HG03135 (cell line): Measurements from ENCODE around the gene WDR70.
"Not testable (repeated sequence)": the region's sequence is repeated elsewhere in the genome, so short reads cannot be mapped to it uniquely, and the experiment has no call there.

Experiments
- ATAC-seq: cut with Tn5 transposase; IDR thresholded peaks from one replicate; pipeline ENCODE4 v1.9.1; 2021; ENCODE audit warnings: mild to moderate bottlenecking, moderate library complexity; ENCODE audit not compliant: unreplicated experiment

WDR70 gene

DNA sequence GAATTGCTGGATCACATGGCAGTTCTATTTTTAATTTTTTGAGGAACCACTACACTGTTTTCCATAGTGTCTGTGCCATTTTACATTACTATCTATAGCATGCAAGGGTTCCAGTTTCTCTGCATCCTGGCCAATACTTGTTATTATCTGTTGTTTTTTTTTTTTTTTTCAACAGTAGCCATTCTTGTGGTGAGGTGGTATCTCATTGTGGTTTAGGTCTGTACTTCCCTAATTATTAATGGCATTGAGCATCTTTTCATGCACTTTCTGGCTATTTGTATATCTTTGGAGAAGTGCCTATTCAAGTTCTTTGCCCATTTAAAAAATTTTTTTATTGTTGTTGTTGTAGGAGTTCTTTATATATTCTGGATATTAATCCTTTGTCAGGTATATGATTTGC, 363.0 kb downstream of the WDR70 start:
- ATAC-seq = no peak

DNA sequence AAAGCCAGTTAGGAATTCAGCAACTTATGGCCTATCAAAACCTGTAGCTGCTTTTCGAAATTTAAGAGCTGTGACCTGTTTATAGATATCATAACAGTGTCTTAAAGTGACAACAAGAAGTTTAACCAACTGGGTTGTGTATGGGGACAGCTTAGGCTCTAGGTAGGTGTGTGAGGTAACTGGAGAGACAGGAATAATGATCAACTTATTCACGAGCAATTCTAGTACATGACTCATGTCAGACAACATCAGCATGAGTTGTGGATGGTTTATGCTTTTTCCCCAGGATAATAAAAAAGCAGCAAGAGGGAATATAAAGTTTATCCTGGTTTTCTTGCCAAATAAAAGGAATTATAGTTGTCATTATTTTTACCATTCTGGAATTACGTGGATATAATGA, 372.1 kb downstream of the WDR70 start:
- no peak for ATAC-seq

DNA sequence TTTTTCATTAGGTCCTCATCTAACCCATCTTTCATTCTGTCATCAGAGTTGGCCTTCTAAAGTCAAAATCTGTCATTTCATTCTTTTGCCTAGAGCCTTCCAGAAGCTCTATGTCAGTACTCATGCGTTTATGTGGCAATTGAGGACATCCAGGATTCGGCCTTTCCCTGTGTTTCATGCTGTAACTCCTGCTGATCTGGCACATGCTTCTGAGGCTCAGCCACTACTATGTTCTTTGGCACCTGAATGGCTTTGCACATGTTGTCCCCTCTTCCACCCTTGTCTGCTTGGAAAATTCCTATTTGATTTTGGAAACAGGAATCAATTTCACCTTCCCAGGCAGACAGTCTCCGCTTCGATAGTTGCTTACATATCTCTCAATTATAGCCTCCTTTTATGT, 375.9 kb downstream of the WDR70 start:
- no peak for ATAC-seq

DNA sequence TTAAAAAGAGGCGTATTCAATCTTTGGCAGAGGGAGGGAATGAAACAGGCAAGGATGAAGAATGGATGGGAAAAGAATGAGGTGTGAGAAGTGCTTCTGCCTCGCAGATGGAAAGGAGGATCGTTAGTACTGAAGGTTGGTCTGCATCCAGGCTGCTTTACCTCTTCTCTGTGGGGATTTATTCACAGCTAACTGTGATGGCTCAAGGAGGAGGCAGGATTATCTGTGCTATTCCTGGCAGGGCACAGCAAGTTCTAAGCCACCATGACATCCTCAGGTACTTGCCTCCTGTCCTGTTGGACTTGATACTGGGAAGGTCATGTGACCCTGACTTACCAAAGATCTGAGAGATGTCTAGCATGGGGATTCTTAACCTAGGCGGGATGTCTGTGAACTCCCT, 376.5 kb downstream of the WDR70 start:
- no peak for ATAC-seq

DNA sequence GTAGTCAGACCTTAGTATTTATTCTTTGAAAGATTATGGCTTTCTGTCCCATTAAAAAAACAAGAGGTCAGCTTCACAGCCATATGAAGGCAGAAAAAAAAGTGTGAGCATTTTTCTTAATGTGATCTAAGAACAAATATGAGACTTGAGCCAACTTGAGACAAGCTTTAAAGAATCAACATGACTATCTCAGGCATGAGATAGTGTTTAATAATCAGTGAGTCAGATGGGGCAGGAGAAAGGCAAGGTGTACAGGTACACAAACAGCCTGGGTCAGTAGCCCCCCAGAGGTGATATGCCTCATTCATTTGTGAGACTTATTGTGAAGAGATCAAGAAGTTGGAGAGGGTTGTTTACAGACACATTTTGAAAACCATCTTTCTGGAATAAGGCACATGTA, 377.1 kb downstream of the WDR70 start:
- ATAC-seq = no peak

DNA sequence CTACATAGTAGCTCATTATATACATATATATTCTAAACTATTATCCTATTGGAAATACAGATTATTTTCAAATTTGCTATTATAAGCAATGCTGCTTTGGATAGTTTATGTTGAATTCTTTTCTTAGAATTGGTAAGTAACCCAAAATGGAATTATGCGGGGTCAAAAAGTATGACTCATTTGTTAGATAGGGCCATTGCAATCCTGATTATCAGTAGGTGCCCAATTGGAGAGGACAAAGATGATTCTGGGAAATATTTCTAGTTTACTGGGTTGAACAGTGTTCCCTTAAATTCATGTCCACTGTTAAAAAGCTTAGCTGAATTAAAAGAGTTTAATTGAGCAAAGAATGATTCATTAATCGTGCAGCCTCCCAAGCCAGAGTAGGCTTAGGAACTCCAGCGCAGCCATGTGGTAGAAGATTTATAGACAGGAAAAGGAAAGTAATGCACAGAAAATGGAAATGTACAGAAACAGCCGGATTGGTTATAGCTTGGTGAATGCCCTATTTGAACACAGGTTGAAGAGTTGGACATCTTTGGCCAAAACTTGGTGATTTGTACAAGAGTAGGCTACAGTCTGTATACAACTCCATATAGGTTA, 379.0 kb downstream of the WDR70 start:
- no peak for ATAC-seq

DNA sequence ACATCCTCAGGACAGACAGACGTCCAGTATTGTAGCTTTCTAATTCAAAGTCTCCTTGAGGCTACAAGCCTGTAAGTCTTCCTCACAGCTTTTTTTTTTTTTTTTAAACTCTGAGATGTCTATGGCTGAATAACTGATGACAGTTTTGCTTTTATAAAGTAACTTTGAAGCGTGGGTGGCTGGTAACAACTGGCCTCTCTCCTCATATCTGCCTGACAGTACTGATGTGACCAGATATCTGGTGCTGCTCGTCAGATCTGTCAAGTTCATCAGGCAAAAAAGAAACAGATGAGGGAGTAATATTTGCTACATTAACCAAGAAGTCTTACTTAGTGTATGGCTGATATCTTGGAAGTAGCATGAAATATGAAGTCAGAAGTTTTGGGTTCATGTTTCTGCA, 388.1 kb downstream of the WDR70 start:
- no peak for ATAC-seq

DNA sequence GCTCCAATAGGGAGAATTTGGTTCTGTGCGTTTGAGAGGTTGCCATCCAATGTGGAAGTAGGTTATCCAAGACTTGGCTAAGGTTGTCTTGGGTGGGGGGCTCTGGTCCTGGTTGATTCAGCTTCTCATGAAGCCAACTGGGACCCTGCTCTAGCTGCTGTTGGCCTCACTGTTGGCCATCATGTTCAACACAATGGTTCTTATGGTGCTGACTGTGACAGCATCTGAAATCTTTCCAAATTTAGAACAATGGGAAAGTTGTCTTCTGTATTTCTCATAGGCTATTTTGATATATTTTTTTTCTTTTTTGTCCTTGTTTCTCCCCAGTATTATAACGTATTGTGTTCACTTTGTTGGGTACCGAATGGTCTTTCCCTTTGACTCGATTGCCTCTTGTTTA, 388.8 kb downstream of the WDR70 start:
- no peak for ATAC-seq

DNA sequence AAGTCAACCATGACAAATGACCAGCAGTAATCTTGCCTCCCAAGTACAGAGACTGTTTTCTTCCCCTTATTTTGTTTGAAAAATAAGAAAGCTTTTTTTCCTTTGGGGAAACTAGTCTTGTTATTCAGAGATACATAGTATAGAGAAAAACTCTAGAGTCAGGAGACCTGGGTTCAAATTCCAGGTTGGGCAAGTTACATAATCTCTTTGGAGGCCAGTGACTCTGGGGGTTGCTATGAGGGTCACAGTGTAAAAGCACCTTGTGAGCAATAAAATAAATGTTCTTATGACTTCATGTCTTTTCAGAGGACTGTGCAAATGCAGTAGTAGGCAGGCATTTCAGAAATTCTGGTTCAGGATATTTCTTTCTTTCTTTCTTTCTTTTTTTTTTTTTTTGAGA, 389.3 kb downstream of the WDR70 start:
- no peak for ATAC-seq

DNA sequence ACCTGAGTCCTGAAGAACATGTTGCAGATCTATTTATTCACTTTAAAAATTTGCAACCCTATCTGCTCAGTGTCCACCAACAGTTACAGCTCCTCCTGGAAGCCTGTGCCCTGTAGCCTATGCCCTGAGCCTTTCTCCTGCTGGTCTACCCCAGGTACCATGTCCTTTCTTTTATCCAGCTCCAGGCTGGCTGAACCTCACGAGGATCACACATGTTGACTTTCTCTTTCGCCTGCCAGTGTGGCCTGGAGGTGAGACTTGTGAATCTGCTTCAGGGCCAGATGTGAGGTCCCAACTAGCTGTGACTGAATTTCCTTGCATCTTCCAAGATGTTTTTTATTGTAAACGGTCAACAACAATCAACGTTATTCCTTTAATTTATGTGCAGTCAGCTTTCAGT, 390.0 kb downstream of the WDR70 start:
- no peak for ATAC-seq

DNA sequence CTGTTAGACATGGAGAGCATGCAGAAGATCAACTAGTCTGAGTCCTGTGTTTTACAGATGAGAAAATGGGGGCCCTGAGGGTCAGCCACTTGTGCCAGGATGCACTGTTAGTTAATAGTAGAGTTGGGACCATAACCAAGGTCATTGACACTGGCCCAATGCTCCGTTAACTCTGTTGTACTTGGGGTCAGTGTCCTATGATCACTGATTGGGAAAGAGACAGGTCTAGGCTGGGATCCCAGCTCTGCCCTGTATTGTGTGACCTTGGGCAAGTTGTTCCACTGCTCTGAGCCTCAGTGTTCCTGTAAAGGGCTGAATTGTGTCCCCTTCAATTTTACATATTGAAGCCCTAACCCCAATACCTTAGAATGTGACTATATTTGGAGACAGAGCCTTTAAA, 390.7 kb downstream of the WDR70 start:
- no peak for ATAC-seq

DNA sequence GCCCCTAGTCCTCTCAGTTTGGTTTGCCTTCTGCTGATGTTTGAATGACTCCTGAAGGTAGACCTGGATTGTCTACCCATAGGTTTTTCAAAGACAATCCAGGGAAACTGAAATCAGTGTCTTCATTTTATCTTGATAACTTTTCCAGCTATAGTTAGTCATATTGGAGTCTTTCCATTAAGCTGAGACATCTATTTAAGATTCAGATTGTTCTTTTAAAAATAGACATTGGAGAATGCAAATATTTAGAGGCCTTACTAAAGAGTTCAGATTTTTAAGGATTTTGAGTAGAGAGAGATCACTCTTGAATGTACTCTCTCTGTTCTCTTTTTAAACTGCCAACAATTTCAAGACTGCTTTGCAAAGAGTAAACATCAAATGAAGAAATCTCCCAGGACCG, 391.7 kb downstream of the WDR70 start:
- ATAC-seq = no peak

DNA sequence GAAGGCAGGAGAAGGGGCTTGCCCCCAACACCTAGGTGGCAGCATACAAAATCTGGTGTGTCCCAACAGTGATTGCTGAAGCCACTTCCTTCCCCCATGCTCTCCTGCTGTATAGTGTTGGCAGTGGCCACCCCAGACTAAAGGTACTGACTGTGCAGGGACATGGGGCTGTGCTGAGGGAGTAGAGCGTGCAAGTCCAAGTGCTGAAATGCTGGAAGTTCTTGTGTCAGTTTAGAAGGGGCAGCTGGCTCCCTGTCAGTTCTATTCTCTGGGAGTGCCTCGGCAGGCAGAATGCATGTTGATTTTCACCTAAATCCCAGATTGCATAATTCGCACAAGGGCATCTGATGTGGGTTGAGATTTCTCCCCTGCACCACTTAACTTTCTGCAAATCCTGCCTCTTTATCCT, 392.1 kb downstream of the WDR70 start:
- no peak for ATAC-seq

DNA sequence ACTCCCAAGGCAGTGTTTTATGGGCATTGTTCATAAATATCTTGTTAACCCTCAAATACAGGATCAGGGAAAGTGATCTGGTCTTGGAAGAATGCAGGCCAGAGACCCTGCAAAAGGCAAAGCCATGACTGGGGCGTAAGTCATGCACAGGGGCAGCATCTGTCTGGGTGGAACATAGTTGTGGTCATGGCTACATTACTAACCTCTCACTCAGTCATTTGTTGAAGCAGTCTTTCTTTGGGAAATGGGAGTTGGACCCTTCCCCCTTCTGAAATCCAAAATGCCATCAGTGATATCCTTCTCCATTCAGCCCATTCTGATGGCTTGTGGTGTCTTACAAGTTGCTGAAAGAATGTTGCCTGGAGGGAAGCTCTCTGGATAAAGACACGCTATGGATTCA, 392.6 kb downstream of the WDR70 start:
- ATAC-seq = no peak

DNA sequence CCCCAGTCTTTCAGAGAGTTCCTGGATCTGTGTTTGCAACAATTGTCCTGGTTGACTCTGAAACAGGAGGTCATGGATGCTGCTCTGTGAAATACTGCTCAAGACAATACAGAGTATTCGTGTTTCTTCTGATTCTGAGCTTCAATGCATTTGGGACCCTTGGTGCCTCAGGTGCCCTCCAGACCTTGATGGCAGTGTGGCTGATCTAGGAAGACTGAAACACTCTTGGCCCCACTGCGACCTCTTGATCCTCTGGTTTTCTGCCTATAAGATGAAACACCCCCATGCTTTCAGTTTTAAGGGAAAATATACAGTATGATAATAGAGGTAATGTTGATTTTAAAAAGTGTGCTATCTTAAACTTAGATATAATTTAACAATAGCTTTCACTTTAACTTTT, 393.1 kb downstream of the WDR70 start:
- ATAC-seq = no peak

DNA sequence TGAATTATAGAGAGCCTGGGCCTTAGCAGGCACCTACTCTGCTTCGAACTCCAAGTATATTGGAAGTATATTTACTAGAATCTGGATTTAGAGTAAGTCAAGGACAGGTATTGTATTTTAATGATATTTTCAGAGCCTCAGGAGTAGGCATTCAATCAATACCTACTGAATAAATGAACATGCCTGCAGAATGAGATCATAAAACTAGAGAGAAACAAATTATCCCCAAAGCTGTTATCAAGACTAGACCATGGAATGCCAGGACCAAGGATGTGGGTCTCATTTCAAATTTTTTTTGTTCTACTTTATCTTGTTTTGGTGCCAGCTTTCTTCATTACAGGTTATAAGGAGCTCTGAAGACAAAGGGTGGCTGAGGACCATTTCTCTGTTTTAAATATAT, 394.7 kb downstream of the WDR70 start:
- no peak for ATAC-seq

DNA sequence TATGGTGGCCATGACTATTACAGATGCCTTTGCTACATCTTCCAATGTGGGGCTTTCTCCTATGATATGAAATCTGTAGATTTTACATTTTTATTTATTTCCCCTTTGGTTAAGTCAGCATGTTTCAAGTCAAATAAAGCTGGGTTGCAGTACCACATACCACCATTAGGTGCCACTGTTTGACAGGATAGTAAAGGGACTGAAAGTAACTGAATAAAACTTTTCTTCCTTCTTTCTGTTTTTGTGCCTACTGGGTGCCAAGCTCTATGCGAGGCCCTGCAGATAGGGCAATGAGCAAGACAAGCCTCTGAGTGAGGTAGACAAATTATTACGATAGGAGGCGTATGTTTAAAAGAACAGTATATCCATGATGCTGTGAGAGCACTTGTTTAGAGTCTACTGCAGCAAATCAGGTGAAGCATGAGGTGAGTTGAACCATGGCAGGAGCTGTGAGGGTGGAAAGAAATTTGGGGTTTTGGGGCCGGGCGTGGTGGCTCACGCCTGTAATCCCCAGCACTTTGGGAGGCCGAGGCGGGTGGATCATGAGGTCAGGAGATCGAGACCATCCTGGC, 395.9 kb downstream of the WDR70 start:
- ATAC-seq = no peak

DNA sequence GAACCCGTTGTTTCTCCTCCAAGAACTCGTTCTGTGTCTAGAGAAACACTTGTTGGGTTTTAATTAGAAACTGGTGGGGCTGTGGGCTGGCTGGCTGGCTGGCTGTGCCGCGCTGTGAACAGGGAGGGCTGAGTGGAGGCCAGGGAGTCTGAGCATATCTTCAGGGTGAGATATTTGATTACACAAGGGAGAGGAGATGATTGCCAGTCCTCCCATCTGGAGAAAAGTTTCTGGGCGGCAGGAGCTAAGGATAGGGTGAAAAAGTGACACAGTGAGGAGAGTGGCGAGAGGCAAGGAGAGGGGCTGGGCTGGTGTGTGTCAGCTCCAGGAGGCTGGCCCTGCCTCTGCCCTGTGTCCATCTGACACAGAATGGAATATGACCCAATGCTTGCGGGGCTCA, 397.7 kb downstream of the WDR70 start:
- no peak for ATAC-seq

DNA sequence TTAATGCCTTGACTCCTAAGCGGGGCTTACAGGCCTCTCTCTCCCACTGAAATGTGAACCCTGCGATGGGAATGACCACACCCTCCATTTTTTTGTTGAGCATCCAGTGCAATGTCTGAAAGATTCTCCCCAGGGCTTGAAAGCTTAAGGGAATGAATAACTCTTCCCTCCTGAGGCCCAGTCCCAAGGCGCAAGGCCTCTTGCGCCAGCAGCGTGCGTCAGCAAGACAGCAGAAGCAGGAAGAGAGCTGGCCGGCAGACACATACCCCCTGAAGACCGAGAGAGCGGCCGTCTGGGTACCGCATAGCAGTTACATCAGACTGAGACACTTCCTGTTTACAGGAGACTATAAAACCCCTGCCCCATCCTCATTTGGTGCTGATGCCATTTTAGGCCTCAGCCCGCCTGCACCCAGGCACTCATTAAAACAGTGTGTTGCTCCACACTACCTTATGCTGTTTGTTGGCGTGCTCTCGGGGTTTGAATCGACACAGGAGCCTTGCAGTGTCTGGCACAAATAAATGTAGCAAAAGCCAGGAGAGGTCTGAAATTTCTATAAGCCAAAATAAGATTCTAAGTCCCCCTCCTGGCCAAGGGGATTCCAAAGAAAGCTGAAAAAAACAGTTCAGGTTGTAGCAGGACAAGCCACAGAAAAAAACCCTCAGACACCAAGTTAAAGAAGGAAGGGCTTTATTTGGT, 398.5 kb downstream of the WDR70 start:
- ATAC-seq = no peak

DNA sequence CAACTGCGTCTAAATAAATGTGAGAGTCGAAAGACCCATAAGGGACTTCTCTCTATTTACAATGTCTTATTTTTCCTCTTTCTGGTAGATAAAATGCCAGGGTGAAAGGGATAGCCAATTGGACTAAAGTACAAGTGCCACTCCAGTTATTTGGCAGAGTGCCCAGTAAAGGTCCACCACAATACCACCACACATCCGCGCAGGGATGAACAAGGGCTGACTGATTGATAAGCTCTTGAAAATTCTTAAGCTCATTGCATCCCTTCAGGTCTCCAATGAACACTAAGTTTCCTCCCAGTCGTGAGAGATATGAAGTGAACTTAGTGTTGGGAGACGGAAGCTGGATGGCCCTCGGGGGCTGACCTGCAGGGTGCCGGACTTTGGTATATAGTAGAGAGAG, 402.3 kb downstream of the WDR70 start:
- not testable (repeated sequence) for ATAC-seq

DNA sequence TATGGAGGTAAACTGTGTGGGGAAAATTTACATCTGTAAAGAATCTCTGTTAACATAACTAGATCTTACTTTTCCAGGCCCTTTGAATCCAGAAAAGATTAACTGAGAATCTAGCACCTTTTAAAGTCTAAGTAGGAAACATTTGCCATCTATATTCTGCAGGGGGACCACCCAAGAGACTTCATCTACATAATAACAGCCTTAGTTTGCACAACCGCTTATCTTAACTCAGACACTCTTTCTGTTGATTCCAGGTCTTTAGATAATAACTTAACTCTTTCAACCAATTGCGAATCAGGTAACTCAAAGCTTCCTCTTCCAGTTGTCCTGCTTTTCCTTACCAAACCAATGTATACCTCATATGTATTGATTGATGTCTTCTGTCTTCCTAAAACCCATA, 407.3 kb downstream of the WDR70 start:
- no peak for ATAC-seq

DNA sequence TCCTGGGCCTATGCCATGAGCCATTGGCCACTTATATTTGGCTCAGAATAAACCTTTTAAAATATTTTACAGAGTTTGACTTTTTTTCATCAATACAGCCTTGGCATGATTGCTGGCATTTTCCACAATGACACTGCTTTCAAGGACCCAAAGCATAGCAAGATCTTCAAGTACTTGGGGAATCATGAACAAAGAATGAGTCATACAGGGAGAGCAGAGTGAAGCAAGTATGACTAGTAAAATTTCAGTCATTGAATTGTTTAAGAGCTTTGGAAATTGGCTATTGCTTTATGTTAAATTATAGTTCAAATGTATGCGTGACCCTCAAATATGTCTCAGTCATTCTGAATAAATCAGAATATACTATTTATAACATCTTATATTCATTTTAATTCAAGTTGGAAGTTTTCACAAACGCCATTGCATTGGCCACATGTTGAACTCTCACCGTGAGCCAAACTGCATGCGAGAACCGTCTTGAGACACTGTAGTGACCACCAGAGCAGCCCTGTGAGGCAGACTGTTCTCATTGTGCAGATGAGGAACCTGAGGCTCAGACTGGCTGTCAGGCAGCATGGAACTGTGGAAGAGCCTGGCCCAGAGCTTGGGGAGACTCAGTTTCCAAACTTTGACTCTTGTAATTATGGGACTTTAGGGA, 407.9 kb downstream of the WDR70 start:
- no peak for ATAC-seq
